Measurements from ENCODE around the gene TUBB. TPM values are rescaled to one million over a fixed set of nuclear protein-coding genes. Genes with fewer than 3 reads are reported as not detected.
A peak's percentile ranks its signal among the peaks of the same experiment; 100 is the strongest.

The TUBB gene
- total and polyA plus RNA-seq, 2 donors (not counting 3 experiments of a cell fraction or from before 2014, with no cell fraction given), result 1,276 to 1,408 TPM

DNA sequence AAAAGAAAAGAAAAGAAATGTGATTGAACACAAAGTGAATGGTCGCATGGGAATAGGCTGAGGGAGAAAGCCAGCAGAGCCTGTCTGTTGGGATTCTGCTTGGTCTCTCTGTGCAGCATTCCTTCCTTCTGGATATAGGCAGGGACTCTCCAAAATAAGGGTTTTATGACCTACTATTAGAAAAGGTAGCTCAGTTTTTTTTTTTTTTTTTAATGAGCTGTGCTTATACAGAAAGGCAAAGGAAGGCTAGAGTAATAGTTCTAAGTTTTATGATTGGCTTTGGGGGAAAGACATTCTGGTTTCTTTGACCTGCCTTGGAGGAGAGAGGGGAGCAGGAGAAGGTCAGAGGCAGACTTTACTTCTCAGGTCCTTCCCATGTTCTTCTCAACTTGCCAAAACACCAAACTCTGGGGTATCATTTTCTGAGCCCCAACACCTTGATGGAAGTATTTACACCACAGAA is 43.0 kb downstream of the TUBB start:
- FAIRE-seq (no peak), DNase-seq (ENCODE audit: low read depth, low spot score) (no peak)
- dilution Hi-C loops (cut with MboI; ENCODE audit: extremely low pct_ligation_motif_present, low sequenced_read_pairs) (no loop called here), intact Hi-C loops (cut with micrococcal nuclease) (no loop called here)
- Histone ChIP-seq H3K9me1 (replicated peaks; ENCODE audit: control insufficient read depth, extremely low read depth, insufficient read depth, low read length) (no peaks in the 10 kb centered on the region), H3K36me3 (ENCODE audit: control insufficient read depth in 2 of 2, extremely low read depth in 1 of 2, insufficient read depth in 2 of 2, low read length in 2 of 2) (no peaks in the 10 kb centered on the region), H3K9me3 (replicated peaks; ENCODE audit: control insufficient read depth, insufficient read depth, low read length) (no peaks in the 10 kb centered on the region), H3K27me3 (ENCODE audit: control insufficient read depth in 2 of 2, insufficient read depth in 2 of 2, low read length in 2 of 2) (no peaks in the 10 kb centered on the region), H2AFZ (ENCODE audit: low read depth, low read length) (peak overlapping the region; percentile 60), H3K9ac (replicated peaks; ENCODE audit: extremely low read depth, insufficient read depth, low read length) (peak overlapping the region; percentile 56), H3K79me2 (ENCODE audit: control insufficient read depth, insufficient read depth, low read length) (no peaks in the 10 kb centered on the region), H3K4me2 (ENCODE audit: insufficient read depth, low read length) (no peak overlapping the region), H3K4me1 (ENCODE audit: control insufficient read depth, extremely low read depth, insufficient read depth, low read length) (peaks cover 29% of the 10 kb centered on the region), H3K4me3 (replicated peaks in 1 of 3; ENCODE audit: insufficient read depth in 1 of 3, low read depth in 1 of 3, low read length in 3 of 3) (no peak overlapping the region), H3K27ac (ENCODE audit: insufficient read depth, low read depth, low read length) (peak overlapping the region; percentile 78), H4K20me1 (replicated peaks; ENCODE audit: control insufficient read depth, extremely low read depth, insufficient read depth, low read length) (no peaks in the 10 kb centered on the region)
- ChIA-PET POLR2A (interaction anchor here (0.8 to 1.6 kb wide), 2 partner anchors 18 to 50 kb away, joined by 6 read pairs; no protein-coding TSS in a partner anchor), CTCF (interaction anchor here (1.4 to 1.8 kb wide), 4 partner anchors 14 to 59 kb away, joined by 6 to 12 read pairs (median 8); no protein-coding TSS in a partner anchor)
- TF ChIP-seq, protein P1, sequence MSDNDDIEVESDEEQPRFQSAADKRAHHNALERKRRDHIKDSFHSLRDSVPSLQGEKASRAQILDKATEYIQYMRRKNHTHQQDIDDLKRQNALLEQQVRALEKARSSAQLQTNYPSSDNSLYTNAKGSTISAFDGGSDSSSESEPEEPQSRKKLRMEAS (IDR thresholded peaks at IDR 0.05; ENCODE audit: insufficient read depth, insufficient read length), result no peak
- TF ChIP-seq EZH2 (IDR thresholded peaks at IDR 0.05; ENCODE audit: borderline replicate concordance, low read depth, low read length, severe bottlenecking), result no peak
- TF ChIP-seq, protein P2, sequence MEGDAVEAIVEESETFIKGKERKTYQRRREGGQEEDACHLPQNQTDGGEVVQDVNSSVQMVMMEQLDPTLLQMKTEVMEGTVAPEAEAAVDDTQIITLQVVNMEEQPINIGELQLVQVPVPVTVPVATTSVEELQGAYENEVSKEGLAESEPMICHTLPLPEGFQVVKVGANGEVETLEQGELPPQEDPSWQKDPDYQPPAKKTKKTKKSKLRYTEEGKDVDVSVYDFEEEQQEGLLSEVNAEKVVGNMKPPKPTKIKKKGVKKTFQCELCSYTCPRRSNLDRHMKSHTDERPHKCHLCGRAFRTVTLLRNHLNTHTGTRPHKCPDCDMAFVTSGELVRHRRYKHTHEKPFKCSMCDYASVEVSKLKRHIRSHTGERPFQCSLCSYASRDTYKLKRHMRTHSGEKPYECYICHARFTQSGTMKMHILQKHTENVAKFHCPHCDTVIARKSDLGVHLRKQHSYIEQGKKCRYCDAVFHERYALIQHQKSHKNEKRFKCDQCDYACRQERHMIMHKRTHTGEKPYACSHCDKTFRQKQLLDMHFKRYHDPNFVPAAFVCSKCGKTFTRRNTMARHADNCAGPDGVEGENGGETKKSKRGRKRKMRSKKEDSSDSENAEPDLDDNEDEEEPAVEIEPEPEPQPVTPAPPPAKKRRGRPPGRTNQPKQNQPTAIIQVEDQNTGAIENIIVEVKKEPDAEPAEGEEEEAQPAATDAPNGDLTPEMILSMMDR (IDR thresholded peaks at IDR 0.05; ENCODE audit: extremely low read depth in 1 of 2, insufficient read depth in 1 of 2, low read depth in 1 of 2, low read length in 2 of 2), result no peak
- TF ChIP-seq POLR2AphosphoS5 (IDR thresholded peaks at IDR 0.05; ENCODE audit: insufficient read depth, low read depth, low read length), result no peak
- no peak for TF ChIP-seq MYC (IDR thresholded peaks at IDR 0.05; ENCODE audit: low read depth, low read length)
- no peak for TF ChIP-seq POLR2A (IDR thresholded peaks at IDR 0.05; ENCODE audit: low read depth, low read length)
- no peak for TF ChIP-seq JUN (IDR thresholded peaks at IDR 0.05; ENCODE audit: borderline replicate concordance, insufficient read depth, insufficient read length, low read depth)
- no peak for TF ChIP-seq GATA2 (IDR thresholded peaks at IDR 0.05; ENCODE audit: insufficient read depth, insufficient read length, low read depth, low read length)
- TF ChIP-seq FOS (IDR thresholded peaks at IDR 0.05; ENCODE audit: borderline replicate concordance, insufficient read depth, low read length), result no peak
- BruUV-seq (replicated peaks), result no TSS peak
